GM21737 (cell line): ENCODE data around the gene DPRX.
"Not testable (repeated sequence)": the region's sequence is repeated elsewhere in the genome, so short reads cannot be mapped to it uniquely, and the experiment has no call there.

Source experiments
- ATAC-seq: cut with Tn5 transposase; IDR thresholded peaks from one replicate; pipeline ENCODE4 v1.9.1; 2021; ENCODE audit warnings: mild to moderate bottlenecking, moderate library complexity; ENCODE audit not compliant: unreplicated experiment

DPRX gene

GRCh38 chr19:53644061-53644816, 12.4 kb downstream of the DPRX start:
- no peak for ATAC-seq

GRCh38 chr19:53646144-53646543, 14.3 kb downstream of the DPRX start:
- no peak for ATAC-seq

DNA sequence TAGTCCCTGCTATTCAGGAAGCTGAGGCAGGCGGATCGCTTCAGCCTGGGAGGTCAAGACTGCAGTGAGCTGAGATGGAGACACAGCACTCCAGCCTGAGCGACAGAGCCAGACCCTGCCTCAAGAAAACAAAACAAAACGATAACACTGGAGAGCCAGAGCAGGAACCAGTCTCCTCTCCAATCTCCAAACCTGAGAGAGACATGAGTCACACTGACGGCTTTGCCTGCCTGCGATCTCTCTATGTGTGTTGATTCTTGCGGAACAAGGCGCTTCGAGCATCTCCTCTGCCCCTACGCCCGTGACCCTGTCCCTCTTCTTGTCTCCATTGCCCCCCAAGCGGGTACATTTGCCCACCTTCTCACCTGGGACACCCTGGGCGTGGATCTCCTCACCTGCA, 15.6 kb downstream of the DPRX start:
- no peak for ATAC-seq

- ATAC-seq, result no peak
Measured at GRCh38 chr19:53647792-53648191, 16.0 kb downstream of the DPRX start.

DNA sequence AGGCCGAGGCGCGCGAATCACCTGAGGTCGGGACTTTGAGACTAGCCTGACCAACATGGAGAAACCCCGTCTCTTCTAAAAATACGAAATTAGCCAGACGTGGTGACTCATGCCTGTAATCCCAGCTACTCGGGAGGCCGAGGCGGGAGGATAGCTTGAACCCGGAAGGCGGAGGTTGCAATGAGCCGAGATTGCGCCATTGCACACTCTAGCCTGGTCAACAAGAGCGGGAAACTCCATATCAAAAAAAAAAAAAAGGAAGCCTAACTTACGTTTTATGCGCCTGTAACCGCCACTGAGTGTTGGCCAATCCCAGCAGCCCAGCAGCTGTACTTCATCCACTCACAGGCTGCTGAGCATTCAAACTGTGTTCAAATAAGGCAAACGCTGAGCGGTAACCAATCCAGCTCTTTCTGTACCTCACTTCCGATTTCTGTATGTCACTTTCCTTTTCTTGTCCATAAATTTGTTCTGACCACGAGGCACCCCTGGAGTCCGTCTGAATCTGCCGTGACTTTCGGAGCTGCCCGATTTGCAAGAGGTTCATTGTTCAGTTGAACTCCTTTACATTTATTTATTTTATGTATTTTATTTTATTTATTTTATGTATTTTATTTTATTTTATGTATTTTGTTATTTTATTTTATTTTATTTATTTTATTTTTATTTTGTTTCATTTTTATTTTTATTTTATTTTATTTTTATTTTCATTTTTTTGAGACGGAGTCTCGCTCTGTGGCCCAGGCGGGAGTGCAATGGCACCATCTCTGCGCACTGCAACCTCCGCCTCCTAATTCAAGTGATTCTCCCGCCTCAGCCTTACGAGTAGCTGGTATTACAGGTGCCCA, 18.2 kb downstream of the DPRX start:
- ATAC-seq, result no peak

GRCh38 chr19:53652476-53652875, 20.7 kb downstream of the DPRX start:
- no peak for ATAC-seq

GRCh38 chr19:53655042-53655665, 23.4 kb downstream of the DPRX start:
- no peak for ATAC-seq

- ATAC-seq, result no peak
Measured at GRCh38 chr19:53657330-53657729, 25.5 kb downstream of the DPRX start.

DNA sequence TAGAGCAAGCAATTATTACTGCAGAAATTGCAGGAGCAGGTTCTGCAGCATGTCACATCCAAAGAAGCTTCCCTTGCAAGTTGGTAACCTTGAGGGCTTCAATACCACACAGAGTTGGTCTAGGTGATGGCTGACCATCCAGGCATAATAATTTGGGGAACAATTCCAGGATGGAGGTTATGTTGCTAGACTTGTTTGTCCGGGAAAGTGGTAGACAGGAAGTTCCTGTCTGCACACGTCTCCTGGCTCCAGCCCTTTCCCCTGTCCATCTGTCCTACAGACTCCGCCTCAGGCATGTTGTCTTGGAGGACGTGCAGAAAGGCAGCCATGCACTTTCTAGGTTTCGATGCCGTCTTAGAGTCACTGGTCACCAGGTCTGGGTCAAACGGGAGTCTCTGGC, 26.0 kb downstream of the DPRX start:
- no peak for ATAC-seq

DNA sequence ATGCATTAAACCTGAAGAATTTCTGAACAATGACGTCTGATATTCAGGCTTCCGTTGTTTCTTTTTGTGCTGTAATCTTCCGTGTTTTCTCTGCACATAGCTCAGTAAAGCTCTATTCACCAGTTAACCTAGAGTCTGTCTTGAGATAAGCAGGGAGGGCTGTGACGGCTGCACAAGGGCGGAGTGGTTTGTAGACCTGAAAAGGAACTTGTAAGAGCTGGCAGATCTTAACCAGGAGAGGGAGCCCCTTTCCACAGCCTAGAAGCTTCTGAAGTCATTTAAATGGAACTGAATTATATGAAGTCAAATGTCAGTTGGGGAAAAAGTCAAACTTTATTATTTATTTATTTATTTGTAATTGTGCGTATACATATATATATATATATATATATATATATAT, 27.5 kb downstream of the DPRX start:
- no peak for ATAC-seq

DNA sequence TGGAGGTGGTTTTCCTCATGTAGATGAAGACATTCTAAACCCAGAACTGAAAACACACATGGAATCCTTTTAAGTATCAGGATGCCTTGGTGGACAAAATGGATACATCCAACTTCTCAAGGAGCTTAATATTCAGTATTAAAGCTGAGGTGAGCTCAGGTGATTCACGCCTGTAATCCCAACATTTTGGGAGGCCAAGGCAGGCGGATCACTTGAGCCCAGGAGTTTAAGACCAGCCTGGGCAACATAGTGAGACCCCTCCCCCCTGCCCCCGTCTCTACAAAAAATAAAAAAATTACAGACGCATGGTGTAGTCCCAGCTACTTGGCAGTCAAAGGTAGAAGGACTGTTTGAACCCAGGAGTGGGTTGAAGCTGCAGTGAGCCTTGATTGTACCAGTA, 28.8 kb downstream of the DPRX start:
- ATAC-seq, result no peak

DNA sequence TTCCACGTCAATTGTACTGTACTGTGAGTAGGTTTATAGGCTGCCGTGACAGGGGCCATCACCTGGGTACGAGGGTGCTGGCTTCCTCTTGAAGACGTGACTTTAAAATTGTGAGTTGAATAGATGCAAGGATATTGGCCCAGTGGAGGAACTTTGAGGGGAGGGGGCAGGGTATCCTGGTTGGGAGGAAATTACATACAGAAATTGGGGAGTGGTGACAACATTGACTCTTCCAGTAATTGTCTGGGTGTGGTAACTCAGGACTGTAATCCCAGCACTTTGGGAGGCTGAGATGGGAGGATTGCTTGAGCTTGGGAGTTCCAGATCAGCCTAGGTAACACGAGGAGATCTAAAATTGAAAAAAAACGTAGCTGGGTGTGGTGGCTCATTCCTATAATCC, 30.4 kb downstream of the DPRX start:
- ATAC-seq, result no peak

- no peak for ATAC-seq
Measured at GRCh38 chr19:53664152-53664551, 32.4 kb downstream of the DPRX start.

DNA sequence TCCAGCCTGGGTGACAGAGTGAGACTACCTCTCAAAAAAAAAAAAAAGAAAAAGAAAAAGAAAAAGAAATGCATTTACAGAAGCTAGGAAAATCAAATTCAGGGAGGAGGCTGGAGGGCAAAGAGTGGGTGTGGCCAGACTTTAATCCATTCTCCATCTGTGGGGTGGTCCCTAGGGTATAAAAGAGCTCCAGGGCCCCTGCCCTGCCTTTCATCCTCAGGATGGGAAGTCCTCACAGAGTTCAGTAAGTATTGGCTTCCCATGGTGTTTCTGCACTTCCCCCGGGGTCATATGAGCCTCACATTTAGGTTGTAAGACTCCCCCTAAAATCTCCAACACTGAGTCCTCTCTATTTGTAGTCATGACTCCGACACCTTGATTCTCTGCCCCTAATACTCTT, 33.0 kb downstream of the DPRX start:
- no peak for ATAC-seq

DNA sequence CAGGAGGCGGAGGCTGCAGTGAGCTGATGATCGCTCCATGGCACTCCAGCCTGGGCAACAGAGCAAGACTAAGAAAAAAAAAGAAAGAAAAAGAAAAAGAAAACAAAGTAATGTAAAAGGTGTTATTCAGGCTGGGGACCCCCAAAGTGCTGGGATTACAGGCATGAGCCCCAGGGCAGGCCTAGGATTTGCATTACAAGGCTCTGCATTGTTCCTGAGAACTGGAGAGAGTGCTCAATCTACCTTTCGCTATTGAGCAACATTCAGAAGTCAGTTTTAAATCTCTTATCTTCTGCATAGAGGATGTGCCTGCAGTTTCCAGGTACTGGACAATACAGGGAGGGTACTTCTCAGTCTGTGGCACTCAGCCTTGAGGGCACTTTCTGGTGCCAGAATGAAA, 34.5 kb downstream of the DPRX start:
- ATAC-seq, result not testable (repeated sequence)

- not testable (repeated sequence) for ATAC-seq
Measured at GRCh38 chr19:53668804-53669203, 37.0 kb downstream of the DPRX start.

DNA sequence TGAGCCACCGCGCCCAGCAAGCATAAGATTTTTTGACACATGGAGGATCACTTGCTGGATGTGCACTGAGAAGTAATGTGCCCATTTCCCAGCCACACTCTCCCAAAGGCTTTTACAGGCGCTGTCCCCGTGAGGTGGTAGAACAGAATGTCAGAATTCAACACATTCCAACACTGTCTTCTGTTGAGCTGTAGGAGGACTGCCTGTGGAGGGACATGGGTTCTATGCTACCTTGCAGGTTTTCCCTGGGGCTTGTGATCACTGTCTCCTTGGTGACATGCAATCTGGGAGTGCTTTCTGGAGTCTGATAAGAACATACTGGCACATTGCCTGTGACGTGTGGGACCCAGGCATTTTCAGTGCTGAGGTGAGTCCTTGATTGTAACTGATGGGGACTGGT, 38.5 kb downstream of the DPRX start:
- no peak for ATAC-seq

GRCh38 chr19:53671663-53672062, 39.9 kb downstream of the DPRX start:
- no peak for ATAC-seq
